Pancreas (tissue), 10 donors: ENCODE results near the gene SLC27A3. TPM values are rescaled to one million over a fixed set of nuclear protein-coding genes. Genes with fewer than 3 reads are reported as not detected.
A peak's percentile ranks its signal among the peaks of the same experiment; 100 is the strongest.

ENCODE experiments used
- ATAC-seq, 4 donors: fragments of 200-7000 bp; cut with Tn5 transposase; one replicate each; pipeline versions ENCODE4 v1.8.0 to v1.9.1; 2020; ENCODE audit warnings: mild to moderate bottlenecking in 4 of 4, moderate library complexity in 4 of 4
- DNase-seq, 6 donors: peaks; one replicate each; pipeline ENCODE4 v3.0.0-alpha.2; 2020
- FAIRE-seq: peaks from 2 replicates; lab custom pipeline; 2012; peaks lifted over from hg19 to GRCh38; lab: Jason Lieb, UNC
- H3K27ac ChIP-seq, 4 donors: fragments of 200-600 bp; sonication (generic); 1 replicate in 3 of 4; 2 replicates in 1 of 4; pipeline versions ENCODE4 v1.5.0 to v1.8.0; 2020
- H3K27me3 ChIP-seq, 4 donors: fragments of 200-600 bp; one replicate each; pipeline ENCODE4 v1.8.0; 2021
- H3K36me3 ChIP-seq, 3 donors: fragments of 200-600 bp; sonication (generic) in 1 of 3; one replicate each; pipeline versions ENCODE4 v1.5.0 to v1.8.0; 2020 to 2021
- H3K4me1 ChIP-seq, 3 donors: fragments of 200-600 bp; one replicate each; pipeline ENCODE4 v1.8.0; 2021
- H3K4me3 ChIP-seq, 4 donors: fragments of 200-600 bp; sonication (generic) in 2 of 4; one replicate each; pipeline versions ENCODE4 v1.5.0 to v1.8.0; 2020 to 2021
- H3K9me3 ChIP-seq, 4 donors: fragments of 200-600 bp; one replicate each; pipeline ENCODE4 v1.8.0; 2021
- WGBS, 2 donors: extraction: QIAGEN DNeasy Blood & Tissue Kit; methylation state at CpG; one replicate each; pipeline ENCODE4 v1.1.7; 2013; 5-methylcytosine and 5-hydroxymethylcytosine counted together
- intact Hi-C, 3 donors: fragments of 100-400 bp; cut with DNase I; formaldehyde crosslinking; loops; one replicate each; pipeline versions ENCODE4 v1.11.1 to v1.14.2; 2022
- polyA plus RNA-seq, 2 donors: library from polyadenylated mRNA; stranded (reverse); fragments of 200-250 nt; gene quantifications; one replicate each; pipeline ENCODE4 v1.2.3, GENCODE V29; 2013
- total RNA-seq, 6 donors: library from RNA; stranded (reverse); fragmentation: NEBNext Ultra II Directional in 4 of 6; extraction: Animal tissue kit (Norgen Biotek cat#: 25700) in 4 of 6; gene quantifications; one replicate each; pipeline versions ENCODE4 v1.2.1 to v1.2.4, GENCODE V29; 2021 to 2023
- TF ChIP-seq, protein P1 (sequence below), 4 donors: fragments of 200-600 bp; sonication (generic) in 3 of 4; IDR thresholded peaks; one replicate each; pipeline versions ENCODE4 v1.5.0 to v1.8.0; 2021; ENCODE audit warnings: antibody characterized with exemption in 4 of 4
- donor health status: healthy with polysubstance abuse.
- donor health status: DM: no; HTN: no; CAD: no; lungs with moderate emphysema.
- donor health status: DM: no; HTN: no; CAD: no.
- donor health status: control.
- donor health status: control.
- donor health status: Bipolar disorder and iron deficiency.
- donor health status: DM: yes; HTN: yes; CAD: no.
- donor health status: DM: no; HTN: no; CAD: no.
- donor health status: DM: no; HTN: no; CAD: no.
- donor health status: DM: yes; HTN: yes; CAD: no.

SLC27A3 gene
- total and polyA plus RNA-seq, 8 donors: 9.0 to 64.0 (median 13.1) TPM

DNA sequence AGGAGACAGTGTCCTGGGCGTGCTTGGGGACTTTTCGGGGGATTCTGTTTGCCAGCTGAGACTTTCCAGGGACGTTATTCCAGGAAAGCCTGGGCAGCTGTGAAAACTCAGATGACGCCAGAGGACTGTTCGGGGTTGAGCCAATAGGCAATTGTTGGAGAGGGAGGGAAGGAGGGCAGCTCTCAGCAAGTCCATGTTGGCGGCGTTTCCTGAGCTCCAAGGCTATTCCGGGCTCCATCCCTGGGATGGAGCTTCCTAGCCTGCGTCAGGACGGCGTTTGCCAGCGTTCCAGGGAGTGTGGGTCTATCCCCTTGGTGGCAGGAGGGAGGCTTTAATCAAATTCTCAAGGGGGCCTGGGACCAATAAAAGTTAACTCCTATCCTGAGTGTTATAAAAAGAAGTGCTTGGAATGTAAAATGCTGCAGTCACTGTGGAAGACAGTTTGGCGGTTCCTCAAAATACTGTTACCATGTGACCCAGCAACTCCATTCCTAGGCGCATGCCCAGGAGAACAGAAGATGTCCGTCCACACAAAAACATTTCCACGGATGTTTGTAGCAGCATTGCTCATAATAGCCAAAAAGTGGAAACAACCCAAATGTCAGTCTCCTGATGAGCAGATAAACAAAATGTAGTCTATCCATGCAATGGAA, 15.2 kb downstream of the SLC27A3 start:
- Histone ChIP-seq H3K27ac (peak overlapping the region in 3 of 4 donors; percentile 22 to 64 (median 58)), H3K9me3 (no peaks in the 10 kb centered on the region), H3K36me3 (no peaks in the 10 kb centered on the region), H3K27me3 (no peaks in the 10 kb centered on the region), H3K4me1 (peaks cover 0 to 14% (median 6%) of the 10 kb centered on the region in 3 donors), H3K4me3 (peak overlapping the region in 1 of 4 donors; percentile 4)
- FAIRE-seq (no peak), DNase-seq (peak in 4 of 6 donors; percentile 46 to 66 (median 58)), ATAC-seq (peak; percentile 67 to 71 (median 69))
- TF ChIP-seq, protein P1, sequence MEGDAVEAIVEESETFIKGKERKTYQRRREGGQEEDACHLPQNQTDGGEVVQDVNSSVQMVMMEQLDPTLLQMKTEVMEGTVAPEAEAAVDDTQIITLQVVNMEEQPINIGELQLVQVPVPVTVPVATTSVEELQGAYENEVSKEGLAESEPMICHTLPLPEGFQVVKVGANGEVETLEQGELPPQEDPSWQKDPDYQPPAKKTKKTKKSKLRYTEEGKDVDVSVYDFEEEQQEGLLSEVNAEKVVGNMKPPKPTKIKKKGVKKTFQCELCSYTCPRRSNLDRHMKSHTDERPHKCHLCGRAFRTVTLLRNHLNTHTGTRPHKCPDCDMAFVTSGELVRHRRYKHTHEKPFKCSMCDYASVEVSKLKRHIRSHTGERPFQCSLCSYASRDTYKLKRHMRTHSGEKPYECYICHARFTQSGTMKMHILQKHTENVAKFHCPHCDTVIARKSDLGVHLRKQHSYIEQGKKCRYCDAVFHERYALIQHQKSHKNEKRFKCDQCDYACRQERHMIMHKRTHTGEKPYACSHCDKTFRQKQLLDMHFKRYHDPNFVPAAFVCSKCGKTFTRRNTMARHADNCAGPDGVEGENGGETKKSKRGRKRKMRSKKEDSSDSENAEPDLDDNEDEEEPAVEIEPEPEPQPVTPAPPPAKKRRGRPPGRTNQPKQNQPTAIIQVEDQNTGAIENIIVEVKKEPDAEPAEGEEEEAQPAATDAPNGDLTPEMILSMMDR (IDR thresholded peaks at IDR 0.05): no peak
- intact Hi-C loops: loop anchor here in 2 of 3 donors (10.0 kb wide), 2 partner anchors 154 to 194 kb away; partner anchors contain the start of genes DENND4B (in 1 of the 2) and RAB13 (in 1 of the 2)
- WGBS, 2 donors: 48 to 55% methylated on average over 16 of the region's 16 CpGs

DNA sequence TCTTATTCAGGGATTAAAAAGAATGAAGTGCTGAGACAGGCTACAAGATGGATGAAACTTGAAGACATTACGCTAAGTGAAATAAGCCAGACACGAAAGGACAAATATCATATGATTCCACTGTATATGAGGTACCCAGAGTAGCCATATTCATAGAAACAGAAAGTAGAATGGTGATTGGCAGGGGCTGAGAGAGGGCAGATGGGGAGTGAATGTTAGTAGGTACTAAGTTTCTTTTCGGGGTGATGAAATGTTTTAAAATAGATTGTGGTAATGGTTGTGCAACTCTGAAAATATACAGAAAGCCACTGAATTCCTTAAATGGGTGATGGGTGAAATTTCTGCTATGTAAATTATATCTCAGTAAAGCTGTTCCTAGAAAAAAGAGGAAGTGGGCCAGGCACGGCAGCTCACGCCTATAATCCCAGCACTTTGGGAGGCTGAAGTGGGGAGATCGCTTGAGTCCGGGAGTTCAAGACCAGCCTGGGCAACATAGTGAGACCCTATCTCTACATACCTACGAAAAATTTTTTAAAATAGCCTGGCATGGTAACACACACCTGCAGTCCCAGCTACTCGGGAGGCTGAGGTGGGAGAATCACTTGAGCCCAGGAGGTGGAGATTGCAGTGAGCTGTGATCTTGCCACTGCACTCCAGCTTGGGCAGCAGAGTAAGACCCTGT, 15.9 kb downstream of the SLC27A3 start:
- ATAC-seq (peak in 2 of 4 donors; percentile 50 to 53), DNase-seq (peak in 1 of 6 donors; percentile 24), FAIRE-seq (no peak)
- intact Hi-C loops: loop anchor here in 2 of 3 donors (10.0 kb wide), 2 partner anchors 154 to 194 kb away; partner anchors contain the start of genes DENND4B (in 1 of the 2) and RAB13 (in 1 of the 2)
- Histone ChIP-seq H3K9me3 (no peaks in the 10 kb centered on the region), H3K36me3 (no peaks in the 10 kb centered on the region), H3K4me3 (no peak overlapping the region), H3K4me1 (peaks cover 0 to 14% (median 6%) of the 10 kb centered on the region in 3 donors), H3K27me3 (no peaks in the 10 kb centered on the region), H3K27ac (peak overlapping the region in 2 of 4 donors; percentile 58 to 64)
- 79 to 88% methylated on average over 9 of the region's 9 CpGs for WGBS, 2 donors
- TF ChIP-seq, protein P1 (IDR thresholded peaks at IDR 0.05): no peak

DNA sequence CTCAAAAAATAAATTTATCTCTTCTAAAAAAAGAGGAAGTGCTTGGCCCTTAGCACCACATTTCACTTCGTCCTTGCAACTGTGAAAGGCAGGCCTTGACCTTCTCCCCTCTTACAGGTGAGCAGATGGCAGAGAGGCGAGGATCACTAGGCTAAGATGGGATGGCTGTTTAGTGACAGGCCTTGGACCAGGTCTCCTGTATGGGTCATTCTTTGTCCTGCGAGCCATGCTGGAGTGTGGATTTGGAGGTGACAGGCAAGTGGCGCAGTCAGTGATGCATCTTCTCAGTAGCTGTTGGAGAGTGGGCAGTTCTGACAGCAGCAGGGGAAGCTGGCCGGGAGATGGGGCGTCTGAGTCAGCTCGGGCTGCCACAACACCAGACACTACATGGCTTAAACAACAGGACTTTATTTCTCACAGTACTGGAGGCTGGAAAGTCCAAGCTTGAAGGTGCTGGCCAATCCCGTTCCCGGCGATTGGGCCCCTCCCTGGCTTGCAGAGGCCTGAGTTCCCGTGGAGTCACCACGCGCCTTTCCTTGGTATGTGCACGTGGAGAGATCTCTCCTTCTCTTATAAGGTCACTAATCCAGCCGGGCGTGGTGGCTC, 16.5 kb downstream of the SLC27A3 start:
- TF ChIP-seq, protein P1 (IDR thresholded peaks at IDR 0.05): no peak
- no peaks in the 10 kb centered on the region for H3K27me3 ChIP-seq
- peak overlapping the region in 2 of 4 donors; percentile 12 to 58 for H3K27ac ChIP-seq
- peak in 1 of 6 donors; percentile 42 for DNase-seq
- WGBS, 2 donors: 84 to 89% methylated on average over 16 of the region's 16 CpGs
- H3K36me3 ChIP-seq: no peaks in the 10 kb centered on the region
- ATAC-seq: no peak
- intact Hi-C loops: loop anchor here in 2 of 3 donors (10.0 kb wide), 2 partner anchors 153 to 193 kb away; partner anchors contain the start of genes DENND4B (in 1 of the 2) and RAB13 (in 1 of the 2)
- H3K4me3 ChIP-seq: no peak overlapping the region
- H3K4me1 ChIP-seq: peaks cover 0 to 14% (median 6%) of the 10 kb centered on the region in 3 donors
- no peaks in the 10 kb centered on the region for H3K9me3 ChIP-seq
- FAIRE-seq: no peak

DNA sequence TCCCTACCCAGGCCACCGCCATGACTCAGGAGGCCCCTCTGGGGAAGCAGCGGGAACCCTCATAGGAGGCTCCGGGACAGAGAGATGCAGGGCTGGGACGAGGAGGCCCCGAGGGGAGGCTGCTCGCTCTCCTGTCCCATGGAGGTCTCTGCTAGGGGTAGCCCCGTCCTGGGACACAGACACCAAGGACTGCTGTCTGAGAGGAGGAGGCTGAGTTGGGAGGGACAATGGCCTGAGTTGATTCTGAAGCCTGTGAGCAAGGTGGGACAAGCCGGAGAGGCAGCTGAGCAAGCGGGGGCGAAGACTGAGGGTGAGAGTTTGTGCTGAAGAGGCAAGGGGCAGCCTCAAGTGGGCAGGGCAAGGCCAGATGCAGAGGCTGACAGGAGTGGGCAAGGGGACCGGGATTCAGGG, 17.4 kb downstream of the SLC27A3 start:
- Histone ChIP-seq H3K27ac (no peak overlapping the region), H3K9me3 (no peaks in the 10 kb centered on the region), H3K4me3 (no peak overlapping the region), H3K4me1 (peaks cover 0 to 14% (median 6%) of the 10 kb centered on the region in 3 donors), H3K27me3 (no peaks in the 10 kb centered on the region), H3K36me3 (no peaks in the 10 kb centered on the region)
- TF ChIP-seq, protein P1 (IDR thresholded peaks at IDR 0.05): no peak
- WGBS, 2 donors: 83 to 87% methylated on average over 11 of the region's 11 CpGs
- FAIRE-seq (no peak), ATAC-seq (no peak), DNase-seq (peak in 1 of 6 donors; percentile 49)
- intact Hi-C loops: loop anchor here in 2 of 3 donors (10.0 kb wide), 2 partner anchors 152 to 192 kb away; partner anchors contain the start of genes DENND4B (in 1 of the 2) and RAB13 (in 1 of the 2)
